ENCODE results near the gene GPR107. TPM values are rescaled to one million over a fixed set of nuclear protein-coding genes. Genes with fewer than 3 reads are reported as not detected.

GPR107 gene
- total RNA-seq, 1 experiment from 2014 or later, result 33.2 TPM

DNA sequence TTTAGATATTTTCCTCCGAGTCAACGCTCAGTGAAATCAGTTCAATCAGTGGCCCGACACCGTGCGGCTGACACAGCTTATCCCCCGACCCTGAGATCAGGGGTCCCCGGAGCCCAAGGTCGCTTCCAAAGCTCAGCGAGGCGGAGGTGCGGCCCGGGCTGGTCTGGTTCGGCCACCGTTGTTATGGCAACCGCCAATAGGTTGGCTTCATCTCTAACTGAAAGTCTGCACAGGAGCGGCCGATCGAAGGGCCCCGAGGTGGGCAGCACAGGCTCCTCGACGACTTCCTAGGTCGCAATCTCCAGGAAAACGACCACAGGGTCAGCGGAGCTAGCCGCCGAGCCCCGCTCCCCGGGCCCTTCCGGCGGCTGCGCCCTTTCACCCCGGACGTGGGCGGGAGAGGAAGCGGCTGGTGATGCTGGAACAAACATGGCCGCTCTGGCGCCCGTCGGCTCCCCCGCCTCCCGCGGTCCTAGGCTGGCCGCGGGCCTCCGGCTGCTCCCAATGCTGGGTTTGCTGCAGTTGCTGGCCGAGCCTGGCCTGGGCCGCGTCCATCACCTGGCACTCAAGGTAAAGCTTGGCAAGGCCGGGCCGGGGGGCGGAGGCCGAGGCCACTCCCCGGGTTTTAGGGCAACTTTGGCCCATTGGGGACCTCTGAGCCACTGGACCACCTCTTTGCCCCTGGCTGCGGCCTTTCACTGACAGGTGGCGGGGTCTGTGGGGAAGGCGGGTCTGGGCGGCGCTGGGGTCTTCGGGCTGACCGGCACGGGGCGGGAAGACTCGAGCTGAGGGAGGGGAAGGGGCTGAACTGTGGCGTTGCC lies at the start of gene GPR107 (continued):
- no peak for TF ChIP-seq ZNF532 (CRISPR knock-in tag; IDR thresholded peaks at IDR 0.05; ENCODE audit: borderline replicate concordance)
- no peak for TF ChIP-seq JAZF1 (CRISPR knock-in tag; IDR thresholded peaks at IDR 0.05)
- TF ChIP-seq E2F5 (CRISPR knock-in tag; IDR thresholded peaks at IDR 0.05), result 0 out of 2 replicates have a peak, but pooled peaks have one; percentile 58
- TF ChIP-seq ZNF671 (CRISPR knock-in tag; IDR thresholded peaks at IDR 0.05), result no peak
- TF ChIP-seq ZNF512 (CRISPR knock-in tag; IDR thresholded peaks at IDR 0.05; ENCODE audit: borderline replicate concordance), result no peak
- TF ChIP-seq MAX (CRISPR knock-in tag; IDR thresholded peaks at IDR 0.05), result peak; percentile 41; the same call in 1 of the 2 replicates
- TF ChIP-seq CBFB (CRISPR knock-in tag; IDR thresholded peaks at IDR 0.05; ENCODE audit: low read depth), result no peak
- no peak for TF ChIP-seq SOX15 (CRISPR knock-in tag; IDR thresholded peaks at IDR 0.05)
- TF ChIP-seq TEAD4 (CRISPR knock-in tag; IDR thresholded peaks at IDR 0.05), result no peak
- peak; percentile 64; the same call in 1 of the 2 replicates for TF ChIP-seq FOXP4 (CRISPR knock-in tag; IDR thresholded peaks at IDR 0.05)

DNA sequence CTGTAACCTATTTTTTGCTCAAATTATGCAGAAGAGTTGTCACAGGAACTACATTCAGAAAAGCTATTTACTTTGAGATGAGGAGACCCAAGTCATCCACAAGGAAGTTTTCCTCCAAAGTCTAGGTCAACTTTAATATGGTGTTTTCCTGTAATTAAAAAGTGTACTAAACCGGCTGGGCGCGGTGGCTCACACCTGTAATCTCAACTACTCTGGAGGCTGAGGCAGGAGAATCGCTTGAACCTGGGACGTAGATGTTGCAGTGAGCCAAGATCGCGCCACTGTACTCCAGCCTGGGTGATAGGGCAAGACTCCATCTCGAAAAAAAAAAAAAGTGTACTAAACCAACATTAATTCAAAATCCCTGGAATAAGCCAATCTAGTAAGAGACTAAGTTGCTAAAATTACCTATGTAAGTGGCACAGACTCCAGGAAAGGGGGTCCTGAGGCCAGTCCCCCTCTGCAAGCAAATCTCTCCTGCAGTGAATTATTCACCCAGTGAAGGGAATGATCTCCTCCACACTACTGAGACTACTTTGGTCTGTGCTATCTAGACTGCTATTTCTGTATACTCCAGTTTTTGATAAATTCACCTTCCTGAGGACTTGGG lies 49.7 kb upstream of the GPR107 start:
- Mint-ChIP-seq H3K4me3 (no peak overlapping the region), H3K4me1 (peaks cover 10% of the 10 kb centered on the region), H3K27ac (no peak overlapping the region), H3K36me3 (no peaks in the 10 kb centered on the region), H3K9me3 (no peaks in the 10 kb centered on the region), H3K27me3 (ENCODE audit: low read depth) (no peaks in the 10 kb centered on the region)
- CTCF ChIA-PET, result no interaction called here
- POLR2A ChIA-PET, result interaction anchor here (0.6 kb wide), 1 partner anchor 9 kb away, joined by 5 read pairs; no protein-coding TSS in a partner anchor
- ATAC-seq (no peak), DNase-seq (ENCODE audit: low spot score) (no peak)
- TF ChIP-seq ZNF532 (CRISPR knock-in tag; IDR thresholded peaks at IDR 0.05; ENCODE audit: borderline replicate concordance) (no peak), ZBTB43 (CRISPR knock-in tag; IDR thresholded peaks at IDR 0.05) (no peak), TP53 (CRISPR knock-in tag; IDR thresholded peaks at IDR 0.05) (no peak), ATF3 (CRISPR knock-in tag; conservative IDR thresholded peaks at IDR 0.05) (no peak), IRF2 (CRISPR knock-in tag; IDR thresholded peaks at IDR 0.05; ENCODE audit: borderline replicate concordance, low read depth) (no peak), FOXK1 (CRISPR knock-in tag; IDR thresholded peaks at IDR 0.05) (no peak), SMAD3 (CRISPR knock-in tag; IDR thresholded peaks at IDR 0.05; ENCODE audit: borderline replicate concordance) (no peak)

Measured in WTC11 (cell line).